GM23248 (cell line): Measurements from ENCODE around the gene RPL5.

Experiments
- EZH2 ChIP-seq: fragments of 200-600 bp; sonication (generic); IDR thresholded peaks from 2 replicates; pipeline ENCODE4 v1.6.1; 2018; ENCODE audit warnings: antibody characterized with exemption, mild to moderate bottlenecking; ENCODE audit not compliant: insufficient read depth, poor library complexity, severe bottlenecking
- EZH2phosphoT487 ChIP-seq: fragments of 200-600 bp; sonication (generic); IDR thresholded peaks from 2 replicates; pipeline ENCODE4 v1.6.1; 2018; ENCODE audit warnings: antibody characterized with exemption, moderate library complexity, mild to moderate bottlenecking, low read depth; ENCODE audit not compliant: insufficient read depth

- TF ChIP-seq EZH2phosphoT487 (no peak), EZH2 (no peak)
Observed at GRCh38 chr1:92791487-92792066, 40.3 kb upstream of the RPL5 start.
